ENCODE measurements around the gene TCEANC2. TPM values are rescaled to one million over a fixed set of nuclear protein-coding genes. Genes with fewer than 3 reads are reported as not detected.
"Not testable (repeated sequence)": the region's sequence is repeated elsewhere in the genome, so short reads cannot be mapped to it uniquely, and the experiment has no call there.

The TCEANC2 gene
- total RNA-seq, 4 donors from 2014 or later = 4.8 to 8.1 (median 6.4) TPM

- WGBS = 85% methylated on average over 3 of the region's 3 CpGs
- no peaks in the 10 kb centered on the region for H3K27me3 ChIP-seq
- DNase-seq (ENCODE audit: low spot score in 2 of 2) = no peak
- H3K4me1 ChIP-seq = no peaks in the 10 kb centered on the region
- H3K9me3 ChIP-seq = no peaks in the 10 kb centered on the region
- H3K27ac ChIP-seq = no peak overlapping the region
- no peak overlapping the region for H3K4me3 ChIP-seq
- TF ChIP-seq, protein P1, sequence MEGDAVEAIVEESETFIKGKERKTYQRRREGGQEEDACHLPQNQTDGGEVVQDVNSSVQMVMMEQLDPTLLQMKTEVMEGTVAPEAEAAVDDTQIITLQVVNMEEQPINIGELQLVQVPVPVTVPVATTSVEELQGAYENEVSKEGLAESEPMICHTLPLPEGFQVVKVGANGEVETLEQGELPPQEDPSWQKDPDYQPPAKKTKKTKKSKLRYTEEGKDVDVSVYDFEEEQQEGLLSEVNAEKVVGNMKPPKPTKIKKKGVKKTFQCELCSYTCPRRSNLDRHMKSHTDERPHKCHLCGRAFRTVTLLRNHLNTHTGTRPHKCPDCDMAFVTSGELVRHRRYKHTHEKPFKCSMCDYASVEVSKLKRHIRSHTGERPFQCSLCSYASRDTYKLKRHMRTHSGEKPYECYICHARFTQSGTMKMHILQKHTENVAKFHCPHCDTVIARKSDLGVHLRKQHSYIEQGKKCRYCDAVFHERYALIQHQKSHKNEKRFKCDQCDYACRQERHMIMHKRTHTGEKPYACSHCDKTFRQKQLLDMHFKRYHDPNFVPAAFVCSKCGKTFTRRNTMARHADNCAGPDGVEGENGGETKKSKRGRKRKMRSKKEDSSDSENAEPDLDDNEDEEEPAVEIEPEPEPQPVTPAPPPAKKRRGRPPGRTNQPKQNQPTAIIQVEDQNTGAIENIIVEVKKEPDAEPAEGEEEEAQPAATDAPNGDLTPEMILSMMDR (IDR thresholded peaks at IDR 0.05) = no peak
- TF ChIP-seq EP300 (IDR thresholded peaks at IDR 0.05) (no peak), POLR2A (IDR thresholded peaks at IDR 0.05) (no peak), POLR2AphosphoS5 (IDR thresholded peaks at IDR 0.05) (no peak)
- H3K36me3 ChIP-seq = peaks cover 2% of the 10 kb centered on the region
Measured at GRCh38 chr1:54091666-54092065, 38.3 kb downstream of the TCEANC2 start.

GRCh38 chr1:54094001-54094729 is 40.8 kb downstream of the TCEANC2 start:
- Histone ChIP-seq H3K4me1 (no peaks in the 10 kb centered on the region), H3K27me3 (no peaks in the 10 kb centered on the region), H3K9me3 (no peaks in the 10 kb centered on the region), H3K4me3 (no peak overlapping the region), H3K36me3 (peaks cover 5% of the 10 kb centered on the region), H3K27ac (no peak overlapping the region)
- no peak for DNase-seq (ENCODE audit: low spot score in 2 of 2)
- 87% methylated on average over 4 of the region's 4 CpGs for WGBS
- TF ChIP-seq POLR2A (IDR thresholded peaks at IDR 0.05) = no peak
- no peak for TF ChIP-seq EP300 (IDR thresholded peaks at IDR 0.05)
- no peak for TF ChIP-seq POLR2AphosphoS5 (IDR thresholded peaks at IDR 0.05)
- TF ChIP-seq, protein P1 (IDR thresholded peaks at IDR 0.05) = no peak

DNA sequence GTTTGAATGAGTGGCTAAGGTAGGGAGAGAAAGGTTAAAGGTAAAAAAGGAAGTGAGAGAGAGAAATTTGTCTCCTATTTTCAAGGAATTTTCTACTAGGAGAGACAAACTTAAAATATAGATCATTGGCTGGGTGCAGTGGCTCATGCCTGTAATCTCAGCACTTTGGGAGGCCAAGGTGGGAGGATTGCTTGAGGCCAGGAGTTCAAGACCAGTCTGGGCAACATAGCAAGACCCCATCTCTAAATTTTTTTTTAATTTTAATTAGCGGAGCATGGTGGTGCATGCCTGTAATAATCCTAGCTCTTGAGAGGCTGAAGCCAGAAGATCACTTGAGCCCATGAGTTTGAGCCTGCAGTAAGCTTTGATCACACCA is 41.3 kb downstream of the TCEANC2 start:
- H3K4me1 ChIP-seq; DNase-seq (ENCODE audit: low spot score in 2 of 2); H3K27me3 ChIP-seq; H3K4me3 ChIP-seq; H3K27ac ChIP-seq; H3K36me3 ChIP-seq; H3K9me3 ChIP-seq: not testable (repeated sequence)
- WGBS = 47% methylated on average over 1 of the region's 1 CpG

- Histone ChIP-seq H3K27me3 (no peaks in the 10 kb centered on the region), H3K4me3 (no peak overlapping the region), H3K9me3 (no peaks in the 10 kb centered on the region), H3K27ac (no peak overlapping the region), H3K4me1 (no peaks in the 10 kb centered on the region), H3K36me3 (peaks cover 5% of the 10 kb centered on the region)
- TF ChIP-seq POLR2A (IDR thresholded peaks at IDR 0.05) (no peak), EP300 (IDR thresholded peaks at IDR 0.05) (no peak), POLR2AphosphoS5 (IDR thresholded peaks at IDR 0.05) (no peak)
- TF ChIP-seq, protein P1 (IDR thresholded peaks at IDR 0.05) = no peak
- WGBS = 66% methylated on average over 8 of the region's 8 CpGs
- no peak for DNase-seq (ENCODE audit: low spot score in 2 of 2)
Measured at GRCh38 chr1:54095546-54096226, 42.3 kb downstream of the TCEANC2 start.

GRCh38 chr1:54096227-54096876 is 42.9 kb downstream of the TCEANC2 start:
- no peak for DNase-seq (ENCODE audit: low spot score in 2 of 2)
- Histone ChIP-seq H3K9me3 (no peaks in the 10 kb centered on the region), H3K27me3 (no peaks in the 10 kb centered on the region), H3K4me3 (no peak overlapping the region), H3K27ac (no peak overlapping the region), H3K36me3 (peaks cover 5% of the 10 kb centered on the region), H3K4me1 (no peaks in the 10 kb centered on the region)
- WGBS = 86% methylated on average over 23 of the region's 25 CpGs
- no peak for TF ChIP-seq POLR2AphosphoS5 (IDR thresholded peaks at IDR 0.05)
- no peak for TF ChIP-seq POLR2A (IDR thresholded peaks at IDR 0.05)
- no peak for TF ChIP-seq EP300 (IDR thresholded peaks at IDR 0.05)

- H3K4me1 ChIP-seq = no peaks in the 10 kb centered on the region
- H3K27me3 ChIP-seq = no peaks in the 10 kb centered on the region
- peaks cover 5% of the 10 kb centered on the region for H3K36me3 ChIP-seq
- WGBS = 77% methylated on average over 7 of the region's 7 CpGs
- TF ChIP-seq POLR2AphosphoS5 (IDR thresholded peaks at IDR 0.05) = no peak
- no peak for TF ChIP-seq EP300 (IDR thresholded peaks at IDR 0.05)
- no peak for TF ChIP-seq POLR2A (IDR thresholded peaks at IDR 0.05)
- TF ChIP-seq, protein P1 (IDR thresholded peaks at IDR 0.05) = no peak
- H3K9me3 ChIP-seq = no peaks in the 10 kb centered on the region
- no peak overlapping the region for H3K27ac ChIP-seq
- no peak overlapping the region for H3K4me3 ChIP-seq
- DNase-seq (ENCODE audit: low spot score in 2 of 2) = no peak
Measured at GRCh38 chr1:54096877-54097240, 43.5 kb downstream of the TCEANC2 start.

All from suprapubic skin (tissue), 4 donors.